ENCODE measurements around the gene CCDC89.

CCDC89 gene

GRCh38 chr11:85718126-85718943, 32.3 kb upstream of the CCDC89 start:
- no peaks in the 10 kb centered on the region for H3K36me3 ChIP-seq (replicated peaks in 1 of 2; ENCODE audit: control insufficient read depth in 2 of 2, insufficient read depth in 2 of 2, low read length in 2 of 2)
- H3K27ac ChIP-seq (replicated peaks; ENCODE audit: low read length) = peak overlapping the region; percentile 90
- no peak overlapping the region for H2BK15ac ChIP-seq (ENCODE audit: low read length)
- H3K23ac ChIP-seq (ENCODE audit: low read depth, low read length, poor library complexity) = no peak overlapping the region
- no peak overlapping the region for H3K14ac ChIP-seq (ENCODE audit: low read length)
- no peaks in the 10 kb centered on the region for H3K27me3 ChIP-seq (ENCODE audit: control insufficient read depth in 3 of 3, insufficient read depth in 3 of 3, low read depth in 1 of 3, low read length in 3 of 3)
- H3K4ac ChIP-seq (ENCODE audit: low read length) = no peak overlapping the region
- H2BK5ac ChIP-seq (ENCODE audit: low read length) = no peak overlapping the region
- no peak overlapping the region for H4K8ac ChIP-seq (ENCODE audit: low read depth, low read length)
- H2BK12ac ChIP-seq (ENCODE audit: low read length) = no peak overlapping the region
- peak overlapping the region in 1 of 2 donors; percentile 48 for H3K4me3 ChIP-seq (ENCODE audit: low read length in 2 of 2)
- no peaks in the 10 kb centered on the region for H3K79me1 ChIP-seq (ENCODE audit: low read depth, low read length)
- peak overlapping the region; percentile 82 for H2AFZ ChIP-seq (ENCODE audit: low read length)
- H3K9ac ChIP-seq (ENCODE audit: low read depth, low read length, poor library complexity) = no peak overlapping the region
- H3K4me1 ChIP-seq (ENCODE audit: control insufficient read depth in 2 of 2, insufficient read depth in 1 of 2, low read depth in 1 of 2, low read length in 2 of 2) = peaks cover 10 to 14% of the 10 kb centered on the region in 2 donors
- H2BK120ac ChIP-seq (ENCODE audit: low read depth, low read length) = no peak overlapping the region
- no peak overlapping the region for H4K91ac ChIP-seq (ENCODE audit: low read depth, low read length, poor library complexity)
- WGBS, 2 donors (ENCODE audit: extremely low coverage in 2 of 2, insufficient read length in 2 of 2, insufficient replicate concordance in 1 of 2) = no CpG with 5 or more reads among the region's 7 CpGs
- no peak for DNase-seq (ENCODE audit: low spot score)
- no peaks in the 10 kb centered on the region for H3K9me3 ChIP-seq (replicated peaks in 1 of 2; ENCODE audit: control insufficient read depth in 2 of 2, insufficient read depth in 1 of 2, low read depth in 1 of 2, low read length in 2 of 2)
- peak overlapping the region; percentile 63 for H3K4me2 ChIP-seq (ENCODE audit: insufficient read depth, low read length, poor library complexity, severe bottlenecking)
- H3K18ac ChIP-seq (ENCODE audit: low read length) = no peak overlapping the region
- H2AK5ac ChIP-seq (ENCODE audit: low read depth, low read length) = no peak overlapping the region

GRCh38 chr11:85717429-85717828, 31.4 kb upstream of the CCDC89 start:
- H2BK120ac ChIP-seq (ENCODE audit: low read depth, low read length) = no peak overlapping the region

GRCh38 chr11:85712953-85713352, 27.0 kb upstream of the CCDC89 start:
- Histone ChIP-seq H4K91ac (ENCODE audit: low read depth, low read length, poor library complexity) (no peak overlapping the region), H2AFZ (ENCODE audit: low read length) (no peak overlapping the region), H3K27ac (replicated peaks; ENCODE audit: low read length) (no peak overlapping the region), H3K4me2 (ENCODE audit: insufficient read depth, low read length, poor library complexity, severe bottlenecking) (no peak overlapping the region), H3K36me3 (replicated peaks in 1 of 2; ENCODE audit: control insufficient read depth in 2 of 2, insufficient read depth in 2 of 2, low read length in 2 of 2) (no peaks in the 10 kb centered on the region), H3K9ac (ENCODE audit: low read depth, low read length, poor library complexity) (no peak overlapping the region), H3K23ac (ENCODE audit: low read depth, low read length, poor library complexity) (no peak overlapping the region), H3K4ac (ENCODE audit: low read length) (no peak overlapping the region), H3K9me3 (replicated peaks in 1 of 2; ENCODE audit: control insufficient read depth in 2 of 2, insufficient read depth in 1 of 2, low read depth in 1 of 2, low read length in 2 of 2) (no peaks in the 10 kb centered on the region), H2AK5ac (ENCODE audit: low read depth, low read length) (no peak overlapping the region), H3K4me3 (ENCODE audit: low read length in 2 of 2) (no peak overlapping the region), H2BK15ac (ENCODE audit: low read length) (no peak overlapping the region), H3K14ac (ENCODE audit: low read length) (no peak overlapping the region), H3K4me1 (ENCODE audit: control insufficient read depth in 2 of 2, insufficient read depth in 1 of 2, low read depth in 1 of 2, low read length in 2 of 2) (peaks cover 10 to 15% of the 10 kb centered on the region in 2 donors), H2BK120ac (ENCODE audit: low read depth, low read length) (no peak overlapping the region), H3K79me1 (ENCODE audit: low read depth, low read length) (no peaks in the 10 kb centered on the region), H3K18ac (ENCODE audit: low read length) (no peak overlapping the region), H4K8ac (ENCODE audit: low read depth, low read length) (no peak overlapping the region), H2BK5ac (ENCODE audit: low read length) (no peak overlapping the region), H3K27me3 (ENCODE audit: control insufficient read depth in 3 of 3, insufficient read depth in 3 of 3, low read depth in 1 of 3, low read length in 3 of 3) (no peaks in the 10 kb centered on the region), H2BK12ac (ENCODE audit: low read length) (no peak overlapping the region)
- no peak for DNase-seq (ENCODE audit: low spot score)
- WGBS, 2 donors (ENCODE audit: extremely low coverage in 2 of 2, insufficient read length in 2 of 2, insufficient replicate concordance in 1 of 2) = no CpG with 5 or more reads among the region's 3 CpGs

More at GRCh38 chr11:85717429-85717828, 31.4 kb upstream of the CCDC89 start:
- Histone ChIP-seq H2AFZ (ENCODE audit: low read length) (no peak overlapping the region), H2BK12ac (ENCODE audit: low read length) (no peak overlapping the region), H3K4me3 (ENCODE audit: low read length in 2 of 2) (no peak overlapping the region), H3K18ac (ENCODE audit: low read length) (no peak overlapping the region), H3K4me2 (ENCODE audit: insufficient read depth, low read length, poor library complexity, severe bottlenecking) (no peak overlapping the region), H2BK15ac (ENCODE audit: low read length) (no peak overlapping the region), H3K4ac (ENCODE audit: low read length) (no peak overlapping the region), H3K36me3 (replicated peaks in 1 of 2; ENCODE audit: control insufficient read depth in 2 of 2, insufficient read depth in 2 of 2, low read length in 2 of 2) (no peaks in the 10 kb centered on the region), H4K91ac (ENCODE audit: low read depth, low read length, poor library complexity) (no peak overlapping the region), H3K27me3 (ENCODE audit: control insufficient read depth in 3 of 3, insufficient read depth in 3 of 3, low read depth in 1 of 3, low read length in 3 of 3) (no peaks in the 10 kb centered on the region), H3K27ac (replicated peaks; ENCODE audit: low read length) (no peak overlapping the region), H3K4me1 (ENCODE audit: control insufficient read depth in 2 of 2, insufficient read depth in 1 of 2, low read depth in 1 of 2, low read length in 2 of 2) (peaks cover 10 to 14% of the 10 kb centered on the region in 2 donors), H4K8ac (ENCODE audit: low read depth, low read length) (no peak overlapping the region), H2BK5ac (ENCODE audit: low read length) (no peak overlapping the region), H3K9ac (ENCODE audit: low read depth, low read length, poor library complexity) (no peak overlapping the region), H3K14ac (ENCODE audit: low read length) (no peak overlapping the region), H3K9me3 (replicated peaks in 1 of 2; ENCODE audit: control insufficient read depth in 2 of 2, insufficient read depth in 1 of 2, low read depth in 1 of 2, low read length in 2 of 2) (no peaks in the 10 kb centered on the region), H3K79me1 (ENCODE audit: low read depth, low read length) (no peaks in the 10 kb centered on the region), H2AK5ac (ENCODE audit: low read depth, low read length) (no peak overlapping the region), H3K23ac (ENCODE audit: low read depth, low read length, poor library complexity) (no peak overlapping the region)
- DNase-seq (ENCODE audit: low spot score) = no peak
- no CpG with 5 or more reads among the region's 2 CpGs for WGBS, 2 donors (ENCODE audit: extremely low coverage in 2 of 2, insufficient read length in 2 of 2, insufficient replicate concordance in 1 of 2)

- Histone ChIP-seq H2BK5ac (ENCODE audit: low read length) (no peak overlapping the region), H2BK15ac (ENCODE audit: low read length) (no peak overlapping the region), H2BK12ac (ENCODE audit: low read length) (no peak overlapping the region), H4K91ac (ENCODE audit: low read depth, low read length, poor library complexity) (no peak overlapping the region), H3K27me3 (ENCODE audit: control insufficient read depth in 3 of 3, insufficient read depth in 3 of 3, low read depth in 1 of 3, low read length in 3 of 3) (no peaks in the 10 kb centered on the region), H3K14ac (ENCODE audit: low read length) (no peak overlapping the region), H4K8ac (ENCODE audit: low read depth, low read length) (no peak overlapping the region), H3K4me2 (ENCODE audit: insufficient read depth, low read length, poor library complexity, severe bottlenecking) (no peak overlapping the region), H3K4me3 (ENCODE audit: low read length in 2 of 2) (no peak overlapping the region), H3K4ac (ENCODE audit: low read length) (no peak overlapping the region), H3K4me1 (ENCODE audit: control insufficient read depth in 2 of 2, insufficient read depth in 1 of 2, low read depth in 1 of 2, low read length in 2 of 2) (peaks cover 5 to 8% of the 10 kb centered on the region in 2 donors), H2AK5ac (ENCODE audit: low read depth, low read length) (no peak overlapping the region), H3K18ac (ENCODE audit: low read length) (no peak overlapping the region), H2BK120ac (ENCODE audit: low read depth, low read length) (no peak overlapping the region), H3K9me3 (replicated peaks in 1 of 2; ENCODE audit: control insufficient read depth in 2 of 2, insufficient read depth in 1 of 2, low read depth in 1 of 2, low read length in 2 of 2) (no peaks in the 10 kb centered on the region), H3K79me1 (ENCODE audit: low read depth, low read length) (no peaks in the 10 kb centered on the region), H3K27ac (replicated peaks; ENCODE audit: low read length) (no peak overlapping the region), H2AFZ (ENCODE audit: low read length) (no peak overlapping the region), H3K9ac (ENCODE audit: low read depth, low read length, poor library complexity) (no peak overlapping the region), H3K36me3 (replicated peaks in 1 of 2; ENCODE audit: control insufficient read depth in 2 of 2, insufficient read depth in 2 of 2, low read length in 2 of 2) (peaks cover 0 to 5% of the 10 kb centered on the region in 2 donors), H3K23ac (ENCODE audit: low read depth, low read length, poor library complexity) (no peak overlapping the region)
- no CpG with 5 or more reads among the region's 5 CpGs for WGBS, 2 donors (ENCODE audit: extremely low coverage in 2 of 2, insufficient read length in 2 of 2, insufficient replicate concordance in 1 of 2)
- DNase-seq (ENCODE audit: low spot score) = no peak
Measured at GRCh38 chr11:85710917-85711316, 24.9 kb upstream of the CCDC89 start.

All from neuronal stem cell (in vitro differentiated cells).